GM12878 (cell line): Measurements from ENCODE around the gene COX5A. TPM values are rescaled to one million over a fixed set of nuclear protein-coding genes. Genes with fewer than 3 reads are reported as not detected.

Experiments used
- FOXK2 ChIP-seq: fragments of 450-650 bp; IDR thresholded peaks from 2 replicates; pipeline ENCODE4 v1.6.1; 2017; ENCODE audit warnings: mild to moderate bottlenecking, moderate library complexity
- KAT2A ChIP-seq: conservative IDR thresholded peaks from 2 replicates; pipeline ENCODE4 v1.6.1; 2011; ENCODE audit warnings: low read depth, low read length; ENCODE audit not compliant: control insufficient read depth
- MYC ChIP-seq: IDR thresholded peaks from 2 replicates; pipeline ENCODE4 v1.6.1; 2011; ENCODE audit warnings: mild to moderate bottlenecking, low read length, moderate library complexity, inconsistent platforms; ENCODE audit not compliant: insufficient read depth, insufficient replicate concordance, insufficient read length, severe bottlenecking
- NFYA ChIP-seq: IDR thresholded peaks from 2 replicates; pipeline ENCODE4 v1.6.1; 2011; ENCODE audit warnings: low read depth, mild to moderate bottlenecking, low read length, improper control_type of control experiment, borderline replicate concordance
- SMAD1 ChIP-seq: fragments of 450-650 bp; IDR thresholded peaks from 2 replicates; pipeline ENCODE4 v1.6.1; 2018; ENCODE audit warnings: mild to moderate bottlenecking, low read depth; ENCODE audit not compliant: partially characterized antibody
- TAF1 ChIP-seq: IDR thresholded peaks from 2 replicates; pipeline ENCODE4 v1.6.1; 2011; ENCODE audit warnings: mild to moderate bottlenecking, low read depth, low read length, borderline replicate concordance
- TARDBP ChIP-seq: IDR thresholded peaks from 2 replicates; pipeline ENCODE4 v1.6.1; 2016; ENCODE audit warnings: borderline replicate concordance
- polyA plus RNA-seq, 11 experiments: library from polyadenylated mRNA; depleted of rRNA in 4 of 11; unstranded in 6 of 11; stranded (reverse) in 5 of 11; fragments of >200 nt; fragmentation: Nextera tagmentation in 4 of 11; fragmentation: Illumina TruSeq in 1 of 11; extraction: Ambion mirVana in 4 of 11; extraction: Trizol in 1 of 11; gene quantifications; 1 replicate in 1 of 11; 2 replicates in 10 of 11; pipeline versions ENCODE4 v1.2.1 to v1.2.3, GENCODE V29; 2011 to 2016; ENCODE audit warnings: inconsistent platforms in 2 of 11, missing spikeins in 2 of 11, low read depth in 1 of 11
- total RNA-seq, 4 experiments: library from RNA; depleted of rRNA in 3 of 4; stranded (reverse); fragments of >200 nt in 3 of 4; fragmentation: Illumina TruSeq in 1 of 4; extraction: Trizol in 1 of 4; gene quantifications; 2 replicates each; pipeline versions ENCODE4 v1.2.1 to v1.2.3, GENCODE V29; 2013 to 2021
- TF ChIP-seq, protein P1 (sequence below): fragments of 450-650 bp; IDR thresholded peaks from 2 replicates; pipeline ENCODE4 v1.6.1; 2017; ENCODE audit warnings: mild to moderate bottlenecking, moderate library complexity

Gene COX5A
- total and polyA plus RNA-seq, 10 of the 15 experiments (the other 5 are each of a cell fraction or from before 2014, with no cell fraction given): 84.5 to 1,218 (median 392) TPM

DNA sequence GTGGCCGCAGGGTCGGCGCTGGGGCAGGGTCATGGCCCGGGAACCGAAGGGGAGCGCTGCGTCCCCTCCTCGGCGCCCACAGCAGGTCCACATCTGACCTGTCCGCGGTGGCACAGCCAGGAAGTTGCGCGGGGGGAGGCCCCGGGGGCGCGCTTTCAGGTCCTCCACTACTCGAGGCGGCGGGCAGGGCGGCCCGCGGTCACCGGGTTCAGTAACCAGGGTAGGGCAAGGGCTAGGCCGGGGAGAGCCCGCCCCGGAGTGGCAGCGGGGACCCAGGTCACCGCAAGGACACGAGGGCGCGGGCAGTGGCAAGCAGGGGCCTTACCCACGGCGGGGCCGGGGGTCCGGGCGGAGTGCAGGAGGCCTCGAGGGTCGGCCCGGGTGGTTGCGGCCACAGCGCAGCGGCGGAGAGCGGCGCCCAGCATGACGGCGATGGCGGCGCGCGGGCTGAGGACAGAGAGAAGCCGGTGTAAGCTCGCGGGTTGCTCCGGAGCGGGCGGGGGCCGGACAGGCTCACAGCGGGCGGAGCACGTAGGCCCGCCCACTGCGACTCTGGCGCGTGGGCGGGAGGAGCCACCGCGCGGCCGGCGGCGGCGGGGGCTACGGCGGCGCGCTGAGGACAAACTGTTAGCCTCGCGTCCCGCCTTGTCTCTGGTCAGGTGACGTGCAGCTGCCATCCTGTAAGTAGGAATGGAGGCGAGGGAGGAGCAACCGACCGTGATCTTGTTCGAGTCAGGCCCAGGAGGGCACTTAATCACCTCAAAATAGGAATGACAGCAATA lies at the start of gene COX5A (continued):
- TF ChIP-seq FOXK2 (no peak), TAF1 (peak; percentile 75; the same call in 1 of the 2 replicates), KAT2A (no peak), SMAD1 (no peak), TARDBP (0 out of 2 replicates have a peak, but pooled peaks have one; percentile 20), MYC (no peak), NFYA (no peak)
- TF ChIP-seq, protein P1, sequence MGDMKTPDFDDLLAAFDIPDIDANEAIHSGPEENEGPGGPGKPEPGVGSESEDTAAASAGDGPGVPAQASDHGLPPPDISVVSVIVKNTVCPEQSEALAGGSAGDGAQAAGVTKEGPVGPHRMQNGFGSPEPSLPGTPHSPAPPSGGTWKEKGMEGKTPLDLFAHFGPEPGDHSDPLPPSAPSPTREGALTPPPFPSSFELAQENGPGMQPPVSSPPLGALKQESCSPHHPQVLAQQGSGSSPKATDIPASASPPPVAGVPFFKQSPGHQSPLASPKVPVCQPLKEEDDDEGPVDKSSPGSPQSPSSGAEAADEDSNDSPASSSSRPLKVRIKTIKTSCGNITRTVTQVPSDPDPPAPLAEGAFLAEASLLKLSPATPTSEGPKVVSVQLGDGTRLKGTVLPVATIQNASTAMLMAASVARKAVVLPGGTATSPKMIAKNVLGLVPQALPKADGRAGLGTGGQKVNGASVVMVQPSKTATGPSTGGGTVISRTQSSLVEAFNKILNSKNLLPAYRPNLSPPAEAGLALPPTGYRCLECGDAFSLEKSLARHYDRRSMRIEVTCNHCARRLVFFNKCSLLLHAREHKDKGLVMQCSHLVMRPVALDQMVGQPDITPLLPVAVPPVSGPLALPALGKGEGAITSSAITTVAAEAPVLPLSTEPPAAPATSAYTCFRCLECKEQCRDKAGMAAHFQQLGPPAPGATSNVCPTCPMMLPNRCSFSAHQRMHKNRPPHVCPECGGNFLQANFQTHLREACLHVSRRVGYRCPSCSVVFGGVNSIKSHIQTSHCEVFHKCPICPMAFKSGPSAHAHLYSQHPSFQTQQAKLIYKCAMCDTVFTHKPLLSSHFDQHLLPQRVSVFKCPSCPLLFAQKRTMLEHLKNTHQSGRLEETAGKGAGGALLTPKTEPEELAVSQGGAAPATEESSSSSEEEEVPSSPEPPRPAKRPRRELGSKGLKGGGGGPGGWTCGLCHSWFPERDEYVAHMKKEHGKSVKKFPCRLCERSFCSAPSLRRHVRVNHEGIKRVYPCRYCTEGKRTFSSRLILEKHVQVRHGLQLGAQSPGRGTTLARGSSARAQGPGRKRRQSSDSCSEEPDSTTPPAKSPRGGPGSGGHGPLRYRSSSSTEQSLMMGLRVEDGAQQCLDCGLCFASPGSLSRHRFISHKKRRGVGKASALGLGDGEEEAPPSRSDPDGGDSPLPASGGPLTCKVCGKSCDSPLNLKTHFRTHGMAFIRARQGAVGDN: peak; percentile 77
